ENCODE data around the gene REEP1.

DNA sequence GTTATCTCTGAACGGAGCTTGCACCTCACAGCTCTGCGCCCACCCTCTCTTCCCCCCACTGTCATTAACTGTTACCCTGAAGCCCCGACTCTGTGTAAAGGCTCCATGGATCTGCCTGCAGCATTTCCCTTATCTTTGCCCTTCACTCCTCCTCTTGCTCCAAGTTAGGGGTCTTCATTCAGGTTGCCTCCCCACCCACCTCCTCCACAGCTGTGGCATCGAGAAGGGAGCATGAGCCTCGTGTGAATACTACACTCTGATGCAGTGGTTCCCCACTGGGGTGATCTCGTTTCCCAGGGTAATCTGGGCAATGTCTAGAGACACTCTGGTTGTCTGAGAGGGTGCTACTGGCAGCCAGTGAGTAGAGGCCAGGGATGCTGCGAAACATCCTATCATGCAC is 51.4 kb downstream of the REEP1 start:
- TF ChIP-seq, protein P1, sequence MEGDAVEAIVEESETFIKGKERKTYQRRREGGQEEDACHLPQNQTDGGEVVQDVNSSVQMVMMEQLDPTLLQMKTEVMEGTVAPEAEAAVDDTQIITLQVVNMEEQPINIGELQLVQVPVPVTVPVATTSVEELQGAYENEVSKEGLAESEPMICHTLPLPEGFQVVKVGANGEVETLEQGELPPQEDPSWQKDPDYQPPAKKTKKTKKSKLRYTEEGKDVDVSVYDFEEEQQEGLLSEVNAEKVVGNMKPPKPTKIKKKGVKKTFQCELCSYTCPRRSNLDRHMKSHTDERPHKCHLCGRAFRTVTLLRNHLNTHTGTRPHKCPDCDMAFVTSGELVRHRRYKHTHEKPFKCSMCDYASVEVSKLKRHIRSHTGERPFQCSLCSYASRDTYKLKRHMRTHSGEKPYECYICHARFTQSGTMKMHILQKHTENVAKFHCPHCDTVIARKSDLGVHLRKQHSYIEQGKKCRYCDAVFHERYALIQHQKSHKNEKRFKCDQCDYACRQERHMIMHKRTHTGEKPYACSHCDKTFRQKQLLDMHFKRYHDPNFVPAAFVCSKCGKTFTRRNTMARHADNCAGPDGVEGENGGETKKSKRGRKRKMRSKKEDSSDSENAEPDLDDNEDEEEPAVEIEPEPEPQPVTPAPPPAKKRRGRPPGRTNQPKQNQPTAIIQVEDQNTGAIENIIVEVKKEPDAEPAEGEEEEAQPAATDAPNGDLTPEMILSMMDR (IDR thresholded peaks at IDR 0.05): no peak
- no peak for TF ChIP-seq POLR2A (IDR thresholded peaks at IDR 0.05)

All from suprapubic skin (tissue), 3 donors.